HK-2 (cell line): Measurements from ENCODE around the gene TMSB10.
A peak's percentile ranks its signal among the peaks of the same experiment; 100 is the strongest.
"Not testable (repeated sequence)": the region's sequence is repeated elsewhere in the genome, so short reads cannot be mapped to it uniquely, and the experiment has no call there.

Experiments
- DNase-seq: peaks from one replicate; pipeline ENCODE4 v3.0.0-alpha.2; 2018; ENCODE audit not compliant: unreplicated experiment

The TMSB10 gene

DNA sequence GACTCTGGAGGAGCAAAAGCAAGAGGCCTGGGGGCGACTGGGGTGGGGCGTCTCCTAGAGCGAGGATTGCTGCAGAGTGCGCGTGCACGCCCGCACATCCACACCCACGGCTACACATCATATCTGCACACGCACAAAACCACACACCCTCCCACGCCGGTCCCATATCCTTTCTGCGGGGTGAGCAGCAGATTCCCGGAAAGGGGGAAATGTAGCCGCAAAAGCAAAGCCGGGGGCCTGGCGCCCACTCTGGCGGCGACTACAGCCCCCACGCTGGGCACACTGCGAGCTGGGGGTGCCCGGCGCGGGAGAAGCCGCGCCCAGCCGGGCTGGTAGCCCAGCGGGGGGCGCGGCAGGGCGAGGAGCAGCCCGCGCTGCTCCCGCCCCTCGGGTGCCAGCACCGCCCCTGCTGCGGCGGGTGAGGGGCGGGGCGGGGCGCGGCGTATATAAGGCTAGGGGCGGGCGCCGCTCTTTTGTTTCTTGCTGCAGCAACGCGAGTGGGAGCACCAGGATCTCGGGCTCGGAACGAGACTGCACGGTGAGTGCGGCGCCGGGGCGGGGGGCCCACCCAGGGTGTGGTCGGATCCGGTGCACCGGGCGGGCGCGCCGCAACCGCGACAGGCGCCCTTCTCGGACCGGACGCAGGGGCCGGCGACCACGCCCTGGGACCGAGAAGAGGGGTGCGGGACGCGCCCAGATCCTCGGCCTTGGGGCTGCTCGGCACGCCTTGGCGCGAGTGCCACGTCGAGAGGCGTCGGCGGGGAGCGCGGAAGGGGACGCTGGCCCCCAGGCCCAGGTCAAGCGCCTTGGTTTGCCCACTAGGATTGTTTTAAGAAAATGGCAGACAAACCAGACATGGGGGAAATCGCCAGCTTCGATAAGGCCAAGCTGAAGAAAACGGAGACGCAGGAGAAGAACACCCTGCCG is at the start of gene TMSB10:
Gene TMSB10 (plus strand): TSS at position 476 of the 927 bp plus-strand sequence.
- DNase-seq = peak; percentile 92

DNA sequence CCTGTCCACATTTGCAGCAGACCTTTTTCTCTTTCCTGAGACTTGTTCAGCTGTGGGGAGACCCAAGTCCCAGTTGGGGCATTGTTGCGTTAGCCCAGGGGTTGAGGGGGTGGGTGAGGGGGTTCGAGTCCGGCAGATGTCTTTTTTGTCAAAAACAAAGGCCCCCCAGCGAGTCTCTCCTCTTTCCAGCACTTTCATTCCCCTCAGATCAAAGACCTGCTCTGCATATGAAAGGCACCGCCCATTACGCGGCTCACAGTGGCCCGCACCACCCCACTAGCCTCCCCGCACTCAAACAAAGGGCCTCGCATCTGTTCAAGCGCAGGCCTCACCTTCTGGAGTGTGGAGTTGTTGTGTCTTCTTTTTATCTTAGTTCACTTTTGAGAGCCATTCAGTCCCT is 49.7 kb upstream of the TMSB10 start:
- no peak for DNase-seq

DNA sequence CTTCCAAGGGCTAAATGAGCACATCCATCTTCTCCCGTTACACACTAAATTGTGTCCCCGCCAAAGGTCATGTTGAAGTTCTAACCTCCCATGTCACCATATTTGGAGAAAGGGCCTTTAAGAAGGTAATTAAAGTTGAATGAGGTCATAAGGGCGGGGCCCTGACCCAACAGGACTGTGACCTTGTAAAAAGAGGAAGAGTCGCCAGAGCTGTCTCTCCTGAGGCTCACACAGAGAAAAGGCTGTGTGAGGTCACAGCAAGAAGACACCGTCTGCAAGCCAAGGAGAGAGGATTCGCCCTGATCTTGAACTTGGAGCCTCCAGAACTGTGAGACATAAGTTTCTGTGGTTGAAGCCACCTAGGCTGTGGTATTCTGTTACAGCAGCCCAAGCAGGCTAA is 48.7 kb upstream of the TMSB10 start:
- DNase-seq = no peak

DNA sequence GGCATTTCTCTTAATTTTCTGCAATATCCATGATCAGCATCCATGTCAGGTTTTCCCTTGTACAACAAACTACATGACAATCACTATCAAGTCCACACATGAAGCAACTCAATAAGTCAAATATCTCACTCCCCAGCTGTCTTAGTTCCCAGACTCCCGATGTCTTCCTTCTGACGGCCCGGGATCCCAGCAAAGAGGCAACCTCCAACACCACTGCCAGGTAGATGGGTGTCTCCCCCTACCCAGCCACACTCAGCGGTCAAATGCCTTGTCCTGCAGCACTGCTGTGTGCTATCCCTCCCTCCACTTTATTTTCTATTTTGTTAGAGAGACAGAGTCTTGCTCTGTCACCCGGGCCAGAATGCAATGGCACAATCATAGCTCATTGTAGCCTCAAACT is 47.9 kb upstream of the TMSB10 start:
- no peak for DNase-seq

DNA sequence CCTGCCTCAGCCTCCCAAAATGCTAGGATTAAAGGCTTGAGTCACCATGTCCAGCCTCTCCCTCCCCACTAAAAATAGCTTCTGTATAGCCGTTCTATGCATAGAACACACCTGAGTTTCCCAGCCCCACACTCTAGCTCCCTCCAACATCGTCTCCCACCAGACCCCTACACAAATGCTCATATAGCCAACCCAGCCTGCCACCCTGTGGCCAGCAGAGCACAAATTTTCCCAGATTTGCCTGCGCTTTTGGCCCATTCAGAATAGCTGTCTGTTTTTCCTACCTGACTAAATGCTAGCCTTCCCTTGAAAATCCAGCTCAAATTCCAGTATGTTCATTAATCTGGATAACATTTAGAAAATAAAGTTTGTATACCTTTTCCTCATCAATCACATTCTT is 47.3 kb upstream of the TMSB10 start:
- no peak for DNase-seq

DNA sequence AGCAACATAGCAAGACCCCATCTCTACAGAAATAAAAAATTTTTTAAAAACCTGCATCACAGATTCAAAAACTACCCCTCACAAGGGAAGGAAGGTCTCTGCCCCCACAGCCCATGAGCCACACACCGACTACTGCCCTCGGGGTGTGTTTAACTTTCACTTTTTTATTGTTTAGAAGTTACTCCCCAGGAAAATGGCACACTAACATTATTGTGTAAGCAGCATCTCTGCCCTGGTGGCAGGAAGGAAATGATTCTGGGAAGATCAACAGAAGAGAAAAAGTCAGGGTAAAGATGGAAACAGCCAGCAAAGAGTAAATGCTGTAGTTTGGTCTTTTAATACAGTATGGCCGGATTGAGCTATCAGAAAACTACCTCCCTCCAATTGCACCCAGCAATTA is 46.5 kb upstream of the TMSB10 start:
- DNase-seq = no peak

DNA sequence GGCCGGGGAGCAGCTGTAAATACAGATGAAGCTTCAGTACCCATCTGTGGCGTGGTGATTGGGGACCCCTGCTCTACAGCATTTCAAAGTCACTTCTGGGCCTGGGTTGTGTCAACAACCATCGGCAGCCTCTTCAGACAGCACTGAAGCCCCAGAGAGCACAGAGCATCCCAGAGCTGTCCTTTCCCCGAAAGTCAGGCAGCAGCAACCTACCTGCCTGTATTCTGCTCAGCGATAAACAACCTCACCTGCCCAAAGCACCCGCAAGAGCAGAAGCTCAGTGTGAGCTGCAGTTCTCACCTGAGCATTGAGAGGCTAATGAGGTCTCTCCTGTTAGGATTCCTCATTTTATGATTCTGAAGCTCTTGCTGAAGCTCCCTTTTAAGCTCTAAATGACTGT is 43.9 kb upstream of the TMSB10 start:
- no peak for DNase-seq

DNA sequence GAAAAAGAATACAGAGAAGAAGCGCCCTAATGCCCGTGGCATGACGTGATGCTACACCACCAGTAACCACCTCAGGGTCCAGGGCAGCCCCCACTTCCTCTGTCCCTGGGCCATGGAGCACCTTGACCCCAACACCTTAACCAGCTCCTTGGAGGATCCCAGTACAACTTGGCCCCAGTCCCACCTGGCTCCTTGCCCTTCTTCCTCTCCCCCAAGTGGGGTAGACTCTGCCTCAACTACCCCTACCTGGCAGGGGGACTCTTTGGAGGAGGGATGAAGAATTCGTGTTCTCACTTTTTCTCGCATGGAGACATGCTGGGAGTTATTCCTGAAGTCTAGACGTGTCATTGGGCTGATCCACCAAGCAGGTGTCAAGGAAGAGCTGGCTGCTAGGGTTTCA is 43.5 kb upstream of the TMSB10 start:
- DNase-seq = no peak

DNA sequence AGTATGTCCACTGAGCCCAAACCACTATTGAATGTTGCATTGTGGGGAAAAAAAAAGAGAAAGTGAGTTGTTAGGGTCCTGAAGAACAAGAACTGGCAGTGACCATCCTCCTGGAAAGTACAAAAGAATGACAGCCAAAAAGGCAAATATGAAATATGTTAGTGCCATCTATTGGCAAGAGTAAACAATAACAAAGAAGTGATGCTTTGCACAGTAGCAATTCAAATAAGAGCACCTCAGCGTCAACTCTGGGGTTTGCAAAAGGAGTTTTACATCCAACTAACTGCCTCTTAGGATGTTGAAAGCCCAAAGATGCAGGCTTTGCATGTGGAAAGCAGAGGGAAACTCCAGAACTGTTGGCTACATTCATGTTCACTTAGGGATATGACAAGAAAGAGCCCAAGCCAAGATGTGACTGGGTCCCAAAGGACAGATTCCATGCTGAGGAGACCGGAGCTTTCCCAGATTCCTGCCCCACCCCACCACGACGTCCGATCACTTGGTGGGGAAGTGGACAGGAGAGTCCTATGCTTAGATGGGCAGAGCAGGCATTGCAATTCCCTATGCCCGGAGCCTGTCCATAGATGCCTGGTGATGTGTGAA is 40.2 kb upstream of the TMSB10 start:
- DNase-seq = no peak

DNA sequence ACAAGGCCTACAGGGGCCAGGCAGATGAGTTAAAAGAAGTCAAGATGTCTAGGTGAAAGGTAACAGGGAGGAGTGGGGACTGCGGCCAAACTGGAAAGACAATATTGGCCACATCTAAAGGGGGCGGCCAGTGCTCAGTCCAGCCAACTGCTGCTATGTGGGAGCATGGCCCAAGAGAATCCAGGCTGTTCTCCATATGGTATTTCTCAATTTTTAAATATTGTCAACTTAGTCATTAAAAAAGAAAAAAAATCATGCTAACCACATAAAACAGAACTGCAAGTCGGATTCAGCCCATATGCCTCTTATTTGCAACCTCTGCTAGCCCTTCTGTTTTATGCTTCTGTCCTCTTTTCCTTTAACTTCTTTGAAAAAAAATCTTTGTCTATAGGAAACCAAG is 39.3 kb upstream of the TMSB10 start:
- DNase-seq = no peak

DNA sequence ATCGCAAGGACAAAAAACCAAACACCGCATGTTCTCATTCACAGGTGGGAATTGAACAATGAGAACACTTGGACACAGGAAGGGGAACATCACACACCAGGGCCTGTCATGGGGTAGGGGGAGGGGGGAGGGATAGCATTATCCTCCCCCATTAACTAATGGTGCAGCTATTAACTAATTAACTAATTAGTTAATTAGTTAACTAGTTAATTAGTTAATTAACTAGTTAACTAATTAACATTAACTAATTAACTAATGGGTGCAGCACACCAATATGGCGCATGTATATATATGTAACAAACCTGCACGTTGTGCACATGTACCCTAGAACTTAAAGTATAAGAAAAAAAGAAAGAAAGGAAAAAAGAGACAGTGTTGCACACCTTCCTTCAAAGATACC is 37.1 kb upstream of the TMSB10 start:
- DNase-seq = not testable (repeated sequence)

DNA sequence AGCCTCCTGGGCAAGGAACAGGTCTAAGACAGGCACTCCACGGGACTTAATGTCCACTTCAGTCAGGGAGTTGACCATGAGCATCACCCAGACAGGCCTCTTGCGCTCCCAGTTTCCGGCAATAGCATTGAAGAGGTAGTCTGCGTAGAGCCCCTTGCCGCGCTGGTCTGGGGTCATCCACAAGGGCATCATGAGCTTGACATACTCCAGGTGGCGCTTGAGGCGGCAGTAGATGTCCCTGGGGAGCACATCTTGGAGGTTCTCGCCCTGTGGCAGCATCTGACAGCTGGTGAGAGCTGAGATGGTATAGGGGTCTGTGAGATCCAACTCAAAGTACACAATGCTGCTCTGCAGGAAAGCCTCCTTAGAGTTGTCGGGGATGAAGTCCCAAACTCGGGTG is 35.1 kb upstream of the TMSB10 start:
- no peak for DNase-seq

DNA sequence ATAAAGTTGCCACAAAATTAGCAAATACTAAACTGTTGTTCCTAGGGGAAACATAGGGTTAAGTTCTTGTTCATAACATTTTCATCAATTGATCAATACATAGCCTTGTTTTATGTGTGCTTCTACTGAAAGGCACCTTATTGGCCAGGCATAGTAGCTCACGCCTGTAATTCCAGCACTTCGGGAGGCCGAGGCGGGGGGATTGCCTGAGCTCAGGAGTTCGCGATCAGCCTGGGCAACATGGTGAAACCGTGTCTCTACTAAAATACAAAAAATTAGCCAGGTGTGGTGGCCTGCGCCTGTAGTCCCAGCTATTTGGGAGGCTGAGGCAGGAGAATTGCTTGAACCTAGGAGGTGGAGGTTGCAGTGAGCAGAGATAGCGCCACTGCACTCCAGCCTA is 32.8 kb upstream of the TMSB10 start:
- DNase-seq = not testable (repeated sequence)

DNA sequence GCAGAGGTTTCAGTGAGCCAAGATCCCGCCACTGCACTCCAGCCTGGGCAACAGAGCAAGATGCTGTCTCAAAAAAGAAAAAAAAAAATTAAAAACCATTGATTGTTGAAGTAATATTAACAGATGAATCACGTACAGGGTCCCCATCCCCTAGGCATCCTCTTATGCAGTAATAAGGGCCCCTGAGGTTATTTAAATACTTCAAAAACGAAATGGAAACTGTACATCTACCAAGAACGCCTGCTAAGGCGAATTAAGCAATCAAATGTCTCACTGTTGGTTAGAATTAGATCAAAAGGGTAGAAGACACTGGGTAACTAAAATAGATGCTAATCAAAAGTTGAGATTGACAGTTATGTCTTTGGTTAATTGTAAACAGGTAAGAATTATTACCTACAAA is 32.1 kb upstream of the TMSB10 start:
- no peak for DNase-seq

DNA sequence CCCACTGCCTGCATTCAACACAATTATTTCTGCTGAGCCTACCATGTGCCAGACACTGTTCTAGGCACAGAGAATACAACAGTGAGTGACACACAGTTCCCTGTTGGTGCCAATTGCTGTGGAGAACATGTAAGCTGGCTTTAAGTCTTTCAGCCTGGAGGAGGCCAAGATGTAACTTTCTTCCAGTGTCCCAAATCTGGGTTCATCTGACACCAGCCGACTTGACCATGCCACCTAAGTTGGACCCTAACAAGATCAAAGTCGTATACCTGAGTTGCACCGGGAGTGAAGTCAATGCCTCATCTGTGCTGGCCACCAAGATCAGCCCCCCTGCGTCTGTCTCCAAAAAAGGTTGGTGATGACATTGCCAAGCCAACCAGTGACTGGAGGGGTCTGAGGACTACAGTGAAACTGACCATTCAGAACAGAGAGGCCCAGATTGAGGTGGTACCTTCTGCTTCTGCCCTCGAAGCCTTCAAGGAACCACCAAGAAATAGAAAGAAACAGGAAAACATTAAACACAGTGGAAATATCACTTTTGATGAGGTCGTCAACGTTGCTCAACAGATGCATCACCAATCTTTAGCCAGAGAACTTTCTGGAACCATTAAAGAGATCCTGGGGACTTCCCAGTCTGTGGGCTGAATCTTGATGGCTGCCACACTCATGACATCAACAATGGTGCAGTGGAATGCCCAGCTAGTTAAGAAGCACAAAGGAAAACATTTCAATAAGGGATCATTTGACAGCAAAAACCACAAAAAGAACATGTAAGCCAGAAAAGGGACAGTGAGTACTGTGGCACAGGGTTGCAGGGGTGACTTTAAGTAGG is 30.9 kb upstream of the TMSB10 start:
- no peak for DNase-seq

DNA sequence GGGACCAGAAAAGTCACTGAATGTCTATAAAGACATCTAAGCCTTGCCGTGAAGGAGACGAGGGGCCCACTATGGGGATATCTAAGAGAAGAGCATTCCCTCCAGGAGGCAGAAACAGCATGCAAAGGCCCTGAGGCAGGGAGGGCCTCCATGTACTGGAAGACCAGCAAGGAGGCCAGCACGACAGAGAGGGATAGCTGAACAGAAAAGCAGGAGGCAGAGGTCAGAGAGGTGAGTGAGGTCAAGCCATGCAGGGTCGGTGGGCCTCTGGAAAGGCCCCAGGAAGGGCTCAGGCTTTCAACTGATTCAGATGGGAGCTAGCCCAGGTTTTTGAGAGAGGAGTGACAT is 30.3 kb upstream of the TMSB10 start:
- no peak for DNase-seq

DNA sequence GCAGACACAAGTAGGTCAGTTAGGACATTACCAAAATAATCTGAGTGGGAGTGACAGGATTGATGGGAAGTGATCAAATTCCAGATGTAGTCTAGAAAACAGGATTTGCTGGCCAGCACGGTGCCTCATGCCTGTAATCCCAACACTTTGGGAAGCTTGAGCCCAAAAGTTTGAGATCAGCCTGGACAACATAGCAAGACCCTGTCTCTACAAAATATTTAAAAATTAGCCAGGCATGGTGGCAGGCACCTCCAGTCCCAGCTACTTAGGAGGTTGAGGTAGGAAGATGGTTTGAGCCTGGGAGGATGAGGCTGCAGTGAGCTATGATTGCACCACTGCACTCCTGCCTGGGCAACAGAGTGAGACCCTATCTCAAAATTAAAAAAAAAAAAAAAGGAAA is 29.8 kb upstream of the TMSB10 start:
- DNase-seq = not testable (repeated sequence)

DNA sequence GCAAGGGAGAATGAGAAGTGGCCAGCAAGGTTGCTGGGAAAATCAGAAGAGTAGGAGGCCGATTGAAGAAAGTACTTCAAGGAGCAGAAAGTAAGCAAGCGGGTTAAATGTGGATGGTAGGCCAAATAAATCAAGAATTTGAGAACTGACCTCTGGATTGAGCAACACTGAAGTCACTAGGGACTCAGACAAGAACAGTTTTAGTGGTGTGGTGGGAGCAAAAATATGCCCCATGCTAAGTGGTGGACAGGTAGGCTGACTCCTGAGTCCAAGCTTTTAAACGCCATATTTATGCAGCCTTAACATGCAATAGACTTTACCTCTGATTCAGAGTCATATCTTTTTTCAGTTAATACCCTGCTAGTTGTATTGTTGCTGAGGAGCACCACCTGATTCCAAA is 29.1 kb upstream of the TMSB10 start:
- DNase-seq = no peak

DNA sequence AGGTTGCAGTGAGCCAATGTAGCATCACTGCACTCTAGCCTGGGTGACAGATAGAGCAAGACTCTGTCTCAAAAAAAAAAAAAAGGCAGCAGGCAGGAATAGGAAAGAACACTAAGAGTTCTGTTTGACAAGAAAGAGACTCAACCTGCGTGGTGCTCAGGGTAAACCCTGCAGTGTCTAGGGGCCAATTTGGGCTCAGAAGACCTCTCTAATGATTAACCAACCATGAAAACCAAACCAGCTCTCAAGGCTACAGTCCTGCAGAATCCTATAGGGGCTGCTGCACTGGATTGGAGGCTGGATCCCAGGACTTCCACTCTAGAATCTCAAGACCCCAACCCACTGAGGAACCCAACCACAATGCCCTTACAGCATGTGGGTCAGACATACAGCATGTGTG is 27.0 kb upstream of the TMSB10 start:
- DNase-seq = no peak

DNA sequence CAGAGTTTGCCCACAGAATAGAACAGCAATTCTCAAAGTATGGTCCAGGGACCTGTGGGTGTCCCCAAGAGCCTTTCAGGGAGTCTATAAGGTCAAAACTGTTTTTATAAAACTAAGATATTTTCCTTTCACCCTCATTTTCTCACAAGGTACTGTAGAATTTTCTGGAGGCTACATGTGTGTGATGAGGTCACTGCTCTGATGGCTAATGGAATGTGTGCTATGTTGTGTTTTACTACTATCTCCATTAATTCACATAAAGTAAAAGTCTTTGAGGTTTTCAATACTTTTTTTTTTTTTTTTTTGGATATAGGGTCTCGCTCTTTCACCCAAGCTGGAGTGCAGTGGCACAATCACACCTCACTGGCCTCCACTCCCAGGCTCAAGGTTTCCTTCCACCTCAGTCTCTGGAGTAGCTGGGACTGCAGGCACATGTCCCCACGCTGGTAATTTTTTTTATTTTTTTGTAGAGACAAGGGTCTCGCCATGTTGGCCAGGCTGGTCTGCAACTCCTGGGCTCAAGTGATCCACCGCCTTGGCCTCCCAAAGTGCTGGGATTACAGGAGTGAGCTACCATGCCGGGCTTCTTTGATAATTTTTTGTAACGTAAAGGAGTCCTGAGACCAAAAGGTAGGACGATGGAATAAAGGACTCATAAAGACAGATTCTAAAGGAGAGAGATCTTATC is 26.4 kb upstream of the TMSB10 start:
- DNase-seq = no peak

DNA sequence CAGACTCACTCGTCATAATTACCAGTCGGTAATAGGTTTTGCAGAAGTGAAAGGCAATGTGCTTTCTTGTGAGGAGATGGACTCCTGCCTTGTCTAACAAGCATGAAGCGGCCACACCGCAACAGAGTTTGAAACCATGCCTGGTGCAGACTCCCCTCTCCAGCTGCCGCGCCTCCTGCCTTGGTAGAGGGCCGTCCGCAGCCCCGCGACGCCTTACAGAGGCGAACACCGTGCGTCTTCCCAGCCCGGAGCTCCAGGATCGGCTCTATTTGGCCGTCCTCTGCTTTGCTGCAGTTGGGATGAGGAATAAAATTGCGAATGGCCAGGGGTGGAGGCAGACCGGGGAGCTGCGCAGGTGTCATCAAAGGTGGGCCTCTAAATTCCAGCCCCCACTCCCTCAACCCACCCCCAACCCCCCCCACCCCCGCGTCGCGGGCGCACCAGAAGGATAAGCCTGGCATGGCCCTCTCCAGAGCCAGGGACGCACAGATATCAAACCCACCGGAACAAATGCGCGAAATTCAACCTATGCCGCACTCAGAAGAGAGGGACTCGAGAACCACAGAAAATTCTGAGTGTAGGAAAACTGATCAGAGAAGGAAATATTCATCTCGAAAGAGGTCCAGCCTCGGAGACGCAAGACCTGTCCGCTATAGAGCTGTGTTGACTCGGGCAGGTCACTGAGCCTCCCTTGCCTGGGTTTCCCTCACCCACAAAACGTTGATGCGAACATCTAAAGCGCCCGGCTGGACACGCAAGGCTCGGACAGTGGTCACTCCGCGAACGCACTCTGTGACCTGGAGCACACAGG is 25.7 kb upstream of the TMSB10 start:
- DNase-seq = no peak

DNA sequence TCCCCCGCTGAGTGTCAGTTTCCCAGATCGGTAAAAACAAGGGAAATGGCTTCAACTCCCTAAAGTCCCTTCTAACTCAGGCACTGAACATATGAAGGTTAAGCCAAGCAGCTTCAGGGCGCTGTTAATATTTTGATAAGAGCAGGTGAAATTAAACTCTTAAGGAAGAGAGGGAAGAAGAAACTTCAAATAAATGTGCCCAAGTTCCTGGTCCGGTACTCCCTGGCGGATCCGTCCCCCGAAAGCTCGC is 25.1 kb upstream of the TMSB10 start:
- no peak for DNase-seq
